CD14-positive monocyte (primary cell): ENCODE measurements around the gene CIZ1. TPM values are rescaled to one million over a fixed set of nuclear protein-coding genes. Genes with fewer than 3 reads are reported as not detected.

Experiments used
- DNase-seq, 3 donors: peaks; one replicate each; pipeline ENCODE4 v3.0.0-alpha.2; 2011 to 2022
- H2AFZ ChIP-seq: 2 replicates; pipeline ENCODE4 v1.6.0; 2012; ENCODE audit warnings: mild to moderate bottlenecking, low read depth, low read length, inconsistent platforms; ENCODE audit not compliant: insufficient read depth, poor library complexity, severe bottlenecking
- H3K27ac ChIP-seq, 2 donors: 1 replicate in 1 of 2; 2 replicates in 1 of 2; pipeline ENCODE4 v1.5.1; 2012 to 2013; ENCODE audit warnings: low read length in 2 of 2, control low read depth in 1 of 2, inconsistent platforms in 1 of 2, low read depth in 1 of 2, mild to moderate bottlenecking in 1 of 2
- H3K27me3 ChIP-seq, 2 donors: one replicate each; pipeline versions ENCODE4 v1.6.0 to v1.6.1; 2011 to 2013; ENCODE audit warnings: low read length in 2 of 2; ENCODE audit not compliant: control insufficient read depth in 2 of 2, insufficient read depth in 2 of 2
- H3K36me3 ChIP-seq, 2 donors: replicated peaks in 1 of 2; 1 replicate in 1 of 2; 2 replicates in 1 of 2; pipeline versions ENCODE4 v1.5.1 to v1.6.1; 2012 to 2013; ENCODE audit warnings: low read length in 2 of 2, control low read depth in 1 of 2, inconsistent platforms in 1 of 2, mild to moderate bottlenecking in 1 of 2; ENCODE audit not compliant: insufficient read depth in 2 of 2, control insufficient read depth in 1 of 2
- H3K4me1 ChIP-seq, 2 donors: 1 replicate in 1 of 2; 2 replicates in 1 of 2; pipeline versions ENCODE4 v1.5.1 to v1.6.1; 2012 to 2013; ENCODE audit warnings: low read length in 2 of 2, control low read depth in 1 of 2, inconsistent platforms in 1 of 2, mild to moderate bottlenecking in 1 of 2, moderate library complexity in 1 of 2; ENCODE audit not compliant: insufficient read depth in 2 of 2, control insufficient read depth in 1 of 2
- H3K4me2 ChIP-seq: replicated peaks from 2 replicates; pipeline ENCODE3; 2012; ENCODE audit warnings: low read length, moderate library complexity, mild to moderate bottlenecking; ENCODE audit not compliant: poor library complexity, severe bottlenecking; ENCODE audit errors: extremely low read depth
- H3K4me3 ChIP-seq, 3 experiments: fragments of 200-600 bp in 1 of 3; sonication (generic) in 1 of 3; replicated peaks in 1 of 3; 1 replicate in 2 of 3; 2 replicates in 1 of 3; pipeline ENCODE4 v1.5.1; 2011 to 2013; ENCODE audit warnings: low read length in 3 of 3, mild to moderate bottlenecking in 3 of 3, control low read depth in 2 of 3, low read depth in 2 of 3, inconsistent platforms in 1 of 3, moderate library complexity in 1 of 3
- H3K79me2 ChIP-seq: 2 replicates; pipeline ENCODE4 v1.6.0; 2012; ENCODE audit warnings: mild to moderate bottlenecking, control low read depth, inconsistent platforms, low read length, moderate library complexity; ENCODE audit not compliant: insufficient read depth
- H3K9ac ChIP-seq: 2 replicates; pipeline ENCODE4 v1.6.0; 2017; ENCODE audit warnings: low read length, mild to moderate bottlenecking; ENCODE audit not compliant: insufficient read depth, poor library complexity, severe bottlenecking
- H3K9me3 ChIP-seq, 2 donors: replicated peaks in 1 of 2; 1 replicate in 1 of 2; 2 replicates in 1 of 2; pipeline versions ENCODE4 v1.5.1 to v1.6.1; 2012 to 2013; ENCODE audit warnings: low read length in 2 of 2, control low read depth in 1 of 2; ENCODE audit not compliant: control insufficient read depth in 1 of 2, insufficient read depth in 1 of 2
- H4K20me1 ChIP-seq: 2 replicates; pipeline ENCODE4 v1.6.0; 2012; ENCODE audit warnings: mild to moderate bottlenecking, low read length, control low read depth, moderate library complexity; ENCODE audit not compliant: insufficient read depth
- H3K27ac Mint-ChIP-seq, 7 donors: one replicate each; pipeline ENCODE4 v1.8.0; 2020; ENCODE audit warnings: mild to moderate bottlenecking in 7 of 7, mixed read lengths in 7 of 7, moderate library complexity in 6 of 7, inconsistent platforms in 2 of 7
- H3K27me3 Mint-ChIP-seq, 3 donors: one replicate each; pipeline ENCODE4 v1.8.0; 2021 to 2022; ENCODE audit warnings: low read depth in 3 of 3, mild to moderate bottlenecking in 3 of 3, mixed read lengths in 3 of 3, moderate library complexity in 3 of 3, inconsistent platforms in 1 of 3
- H3K36me3 Mint-ChIP-seq, 2 donors: one replicate each; pipeline ENCODE4 v1.8.0; 2020; ENCODE audit warnings: mixed read lengths in 2 of 2, inconsistent platforms in 1 of 2, mild to moderate bottlenecking in 1 of 2
- H3K4me1 Mint-ChIP-seq: one replicate; pipeline ENCODE4 v1.8.0; 2020; ENCODE audit warnings: mild to moderate bottlenecking, mixed read lengths
- H3K4me3 Mint-ChIP-seq, 2 donors: one replicate each; pipeline ENCODE4 v1.8.0; 2020; ENCODE audit warnings: mild to moderate bottlenecking in 2 of 2, mixed read lengths in 2 of 2, moderate library complexity in 1 of 2
- H3K9me3 Mint-ChIP-seq, 7 donors: one replicate each; pipeline ENCODE4 v1.8.0; 2020 to 2022; ENCODE audit warnings: mixed read lengths in 7 of 7, mild to moderate bottlenecking in 6 of 7, moderate library complexity in 6 of 7, inconsistent platforms in 2 of 7
- WGBS: methylation state at CpG from one replicate; pipeline ENCODE4 v1.1.5; 2013; ENCODE audit warnings: missing lambda C conversion rate; ENCODE audit not compliant: insufficient coverage; 5-methylcytosine and 5-hydroxymethylcytosine counted together
- intact Hi-C, 2 donors: fragments of 100-400 bp; cut with micrococcal nuclease; formaldehyde crosslinking; loops; one replicate each; pipeline versions ENCODE4 v1.15.0 to v1.15.1; 2023
- polyA plus RNA-seq, 3 donors: library from polyadenylated mRNA; depleted of rRNA in 1 of 3; unstranded in 2 of 3; stranded (reverse) in 1 of 3; fragments of 300-500 nt in 2 of 3; fragments of >200 nt in 1 of 3; fragmentation: Illumina TruSeq in 2 of 3; gene quantifications; 1 replicate in 2 of 3; 2 replicates in 1 of 3; pipeline ENCODE4 v1.2.3, GENCODE V29; 2012 to 2021
- TF ChIP-seq, protein P1 (sequence below): fragments of 200-600 bp; IDR thresholded peaks from one replicate; pipeline ENCODE4 v1.8.0; 2022; ENCODE audit warnings: antibody characterized with exemption, mild to moderate bottlenecking

Gene CIZ1
- polyA plus RNA-seq, 3 donors: 3.4 to 53.7 (median 5.9) TPM

DNA sequence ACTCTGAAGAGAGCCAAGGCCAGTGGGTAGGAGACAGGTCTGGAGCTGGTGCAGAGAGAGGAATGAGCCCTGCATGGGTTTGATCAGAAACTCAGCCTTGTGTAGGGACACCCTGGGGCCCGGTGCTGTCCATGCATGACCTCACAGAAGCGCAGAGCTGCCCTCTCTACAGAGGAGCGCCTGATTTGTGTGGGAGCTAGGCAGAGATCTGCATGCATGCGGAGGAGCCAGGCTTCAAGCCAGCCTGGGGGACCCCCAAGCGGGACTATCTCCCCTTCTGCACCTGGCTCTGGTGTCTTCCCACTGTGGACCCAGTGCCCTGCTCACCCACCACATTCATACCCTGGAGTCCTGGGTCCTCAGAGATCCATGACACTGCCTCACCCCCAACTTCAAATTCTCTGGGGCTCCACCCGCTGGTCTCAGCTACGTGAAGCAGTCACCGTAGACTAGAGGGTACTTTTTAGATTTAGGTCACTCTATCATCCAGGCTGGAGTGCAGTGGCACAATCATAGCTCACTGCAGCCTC, 44.7 kb downstream of the CIZ1 start:
- Histone ChIP-seq H3K9ac (no peak overlapping the region), H3K4me3 (no peak overlapping the region), H3K36me3 (no peaks in the 10 kb centered on the region), H4K20me1 (no peaks in the 10 kb centered on the region), H3K4me1 (peaks cover 6 to 10% of the 10 kb centered on the region in 2 donors), H3K27me3 (no peaks in the 10 kb centered on the region), H3K4me2 (no peak overlapping the region), H2AFZ (no peak overlapping the region), H3K9me3 (no peaks in the 10 kb centered on the region), H3K27ac (no peak overlapping the region), H3K79me2 (no peaks in the 10 kb centered on the region)
- TF ChIP-seq, protein P1, sequence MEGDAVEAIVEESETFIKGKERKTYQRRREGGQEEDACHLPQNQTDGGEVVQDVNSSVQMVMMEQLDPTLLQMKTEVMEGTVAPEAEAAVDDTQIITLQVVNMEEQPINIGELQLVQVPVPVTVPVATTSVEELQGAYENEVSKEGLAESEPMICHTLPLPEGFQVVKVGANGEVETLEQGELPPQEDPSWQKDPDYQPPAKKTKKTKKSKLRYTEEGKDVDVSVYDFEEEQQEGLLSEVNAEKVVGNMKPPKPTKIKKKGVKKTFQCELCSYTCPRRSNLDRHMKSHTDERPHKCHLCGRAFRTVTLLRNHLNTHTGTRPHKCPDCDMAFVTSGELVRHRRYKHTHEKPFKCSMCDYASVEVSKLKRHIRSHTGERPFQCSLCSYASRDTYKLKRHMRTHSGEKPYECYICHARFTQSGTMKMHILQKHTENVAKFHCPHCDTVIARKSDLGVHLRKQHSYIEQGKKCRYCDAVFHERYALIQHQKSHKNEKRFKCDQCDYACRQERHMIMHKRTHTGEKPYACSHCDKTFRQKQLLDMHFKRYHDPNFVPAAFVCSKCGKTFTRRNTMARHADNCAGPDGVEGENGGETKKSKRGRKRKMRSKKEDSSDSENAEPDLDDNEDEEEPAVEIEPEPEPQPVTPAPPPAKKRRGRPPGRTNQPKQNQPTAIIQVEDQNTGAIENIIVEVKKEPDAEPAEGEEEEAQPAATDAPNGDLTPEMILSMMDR: no peak
- intact Hi-C loops: no loop called here
- H3K27me3 Mint-ChIP-seq: peaks cover 0 to 10% (median 0%) of the 10 kb centered on the region in 3 donors
- peaks cover 14% of the 10 kb centered on the region for H3K4me1 Mint-ChIP-seq
- H3K9me3 Mint-ChIP-seq: no peaks in the 10 kb centered on the region
- no peaks in the 10 kb centered on the region for H3K36me3 Mint-ChIP-seq
- no peak for DNase-seq
- H3K27ac Mint-ChIP-seq: no peak overlapping the region
- WGBS: 97% methylated on average over 5 of the region's 8 CpGs
- H3K4me3 Mint-ChIP-seq: no peak overlapping the region

DNA sequence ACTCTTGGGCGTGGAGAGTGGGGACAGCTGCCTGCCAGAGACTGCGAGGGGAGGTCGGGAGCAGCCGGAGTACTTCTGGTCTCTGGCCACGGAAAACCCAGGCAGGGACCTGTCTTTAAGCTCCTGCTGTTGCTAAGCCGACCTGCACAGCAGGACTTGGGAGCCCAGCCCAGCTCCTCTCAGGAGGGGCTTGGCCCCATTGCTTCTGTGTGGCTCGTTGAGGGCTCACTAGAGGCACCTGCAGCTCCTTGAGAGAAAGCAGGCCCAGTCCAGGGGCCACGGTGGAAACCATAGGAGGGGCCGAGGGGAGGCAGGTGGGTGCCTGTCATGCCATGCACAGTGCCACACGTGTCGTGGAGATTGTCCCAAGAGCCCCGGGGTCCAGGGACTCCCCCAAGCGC, 45.4 kb downstream of the CIZ1 start:
- Mint-ChIP-seq H3K4me1 (peaks cover 14% of the 10 kb centered on the region), H3K36me3 (no peaks in the 10 kb centered on the region), H3K27me3 (peaks cover 0 to 11% (median under 1%) of the 10 kb centered on the region in 3 donors), H3K4me3 (no peak overlapping the region), H3K9me3 (no peaks in the 10 kb centered on the region), H3K27ac (no peak overlapping the region)
- WGBS: 92% methylated on average over 12 of the region's 13 CpGs
- Histone ChIP-seq H2AFZ (no peak overlapping the region), H3K4me2 (no peak overlapping the region), H4K20me1 (no peaks in the 10 kb centered on the region), H3K4me3 (no peak overlapping the region), H3K4me1 (peaks cover 6 to 10% of the 10 kb centered on the region in 2 donors), H3K27ac (no peak overlapping the region), H3K36me3 (no peaks in the 10 kb centered on the region), H3K9me3 (no peaks in the 10 kb centered on the region), H3K27me3 (no peaks in the 10 kb centered on the region), H3K79me2 (no peaks in the 10 kb centered on the region), H3K9ac (no peak overlapping the region)
- TF ChIP-seq, protein P1: no peak
- intact Hi-C loops: no loop called here
- DNase-seq: no peak
